Measurements from ENCODE around the gene ZP3.
"Not testable (repeated sequence)": the region's sequence is repeated elsewhere in the genome, so short reads cannot be mapped to it uniquely, and the experiment has no call there.

GRCh38 chr7:76464959-76465358 lies 40.2 kb downstream of the ZP3 start:
- not testable (repeated sequence) for TF ChIP-seq ZZZ3 (IDR thresholded peaks at IDR 0.05; ENCODE audit: control insufficient read depth, insufficient read length, low read depth); CTCF (IDR thresholded peaks at IDR 0.05 in 2 of 3, conservative IDR thresholded peaks at IDR 0.05 in 1 of 3; ENCODE audit: control insufficient read depth in 2 of 3, extremely low read depth in 1 of 3, insufficient read depth in 1 of 3, low read depth in 3 of 3, low read length in 3 of 3); FOXK2 (IDR thresholded peaks at IDR 0.05)

Data from GM12878 (cell line).